Endothelial cell (in vitro differentiated cells): Measurements from ENCODE around the gene MLLT3. TPM values are rescaled to one million over a fixed set of nuclear protein-coding genes. Genes with fewer than 3 reads are reported as not detected.

Experiments used
- DNase-seq: peaks from one replicate; pipeline ENCODE4 v3.0.0; 2021; ENCODE audit warnings: low spot score
- H3K27ac Mint-ChIP-seq: one replicate; pipeline ENCODE4 v1.8.0; 2021; ENCODE audit warnings: mixed read lengths, inconsistent platforms; ENCODE audit not compliant: unreplicated experiment
- H3K27me3 Mint-ChIP-seq: one replicate; pipeline ENCODE4 v1.8.0; 2021; ENCODE audit warnings: mild to moderate bottlenecking, moderate library complexity, mixed read lengths, inconsistent platforms; ENCODE audit not compliant: unreplicated experiment
- H3K36me3 Mint-ChIP-seq: one replicate; pipeline ENCODE4 v1.8.0; 2021; ENCODE audit warnings: mild to moderate bottlenecking, low read depth, mixed read lengths, inconsistent platforms; ENCODE audit not compliant: unreplicated experiment
- H3K4me1 Mint-ChIP-seq: one replicate; pipeline ENCODE4 v1.8.0; 2021; ENCODE audit warnings: mild to moderate bottlenecking, mixed read lengths, inconsistent platforms; ENCODE audit not compliant: unreplicated experiment
- H3K4me3 Mint-ChIP-seq: one replicate; pipeline ENCODE4 v1.8.0; 2021; ENCODE audit warnings: mild to moderate bottlenecking, mixed read lengths, inconsistent platforms; ENCODE audit not compliant: unreplicated experiment
- H3K9me3 Mint-ChIP-seq: one replicate; pipeline ENCODE4 v1.8.0; 2021; ENCODE audit warnings: mixed read lengths, inconsistent platforms; ENCODE audit not compliant: unreplicated experiment
- CTCF ChIP-seq: fragments of 200-600 bp; sonication (generic); IDR thresholded peaks from one replicate; pipeline ENCODE4 v1.5.0; 2021; ENCODE audit warnings: antibody characterized with exemption; ENCODE audit not compliant: unreplicated experiment
- total RNA-seq: library from RNA; stranded (reverse); fragmentation: NEBNext Ultra II Directional; extraction: Animal tissue kit (Norgen Biotek cat#: 25700); gene quantifications from one replicate; pipeline ENCODE4 v1.2.1, GENCODE V29; 2021; ENCODE audit not compliant: unreplicated experiment

Gene MLLT3
- total RNA-seq, 1 donor from 2014 or later, result 25.2 TPM

- no peak for TF ChIP-seq CTCF
- H3K27me3 Mint-ChIP-seq, result no peaks in the 10 kb centered on the region
- H3K9me3 Mint-ChIP-seq, result no peaks in the 10 kb centered on the region
- no peak overlapping the region for H3K4me3 Mint-ChIP-seq
- no peak for DNase-seq
- H3K4me1 Mint-ChIP-seq, result peaks cover 1% of the 10 kb centered on the region
- H3K27ac Mint-ChIP-seq, result no peak overlapping the region
- H3K36me3 Mint-ChIP-seq, result no peaks in the 10 kb centered on the region
These were observed 19.7 kb upstream of the MLLT3 start for GRCh38 chr9:20642045-20642444.

GRCh38 chr9:20640331-20641187 is 18.3 kb upstream of the MLLT3 start:
- H3K4me1 Mint-ChIP-seq, result no peaks in the 10 kb centered on the region
- no peaks in the 10 kb centered on the region for H3K36me3 Mint-ChIP-seq
- no peaks in the 10 kb centered on the region for H3K9me3 Mint-ChIP-seq
- no peak for DNase-seq
- no peak for TF ChIP-seq CTCF
- H3K27ac Mint-ChIP-seq, result no peak overlapping the region
- no peaks in the 10 kb centered on the region for H3K27me3 Mint-ChIP-seq
- H3K4me3 Mint-ChIP-seq, result no peak overlapping the region

- Mint-ChIP-seq H3K9me3 (no peaks in the 10 kb centered on the region), H3K36me3 (no peaks in the 10 kb centered on the region), H3K4me1 (no peaks in the 10 kb centered on the region), H3K27ac (no peak overlapping the region), H3K4me3 (no peak overlapping the region), H3K27me3 (no peaks in the 10 kb centered on the region)
- TF ChIP-seq CTCF, result no peak
- DNase-seq, result no peak
These were observed 14.7 kb upstream of the MLLT3 start for GRCh38 chr9:20636888-20637440.

- Mint-ChIP-seq H3K27ac (no peak overlapping the region), H3K36me3 (no peaks in the 10 kb centered on the region), H3K9me3 (no peaks in the 10 kb centered on the region), H3K27me3 (no peaks in the 10 kb centered on the region), H3K4me1 (no peaks in the 10 kb centered on the region), H3K4me3 (no peak overlapping the region)
- no peak for DNase-seq
- TF ChIP-seq CTCF, result no peak
These were observed 12.6 kb upstream of the MLLT3 start for GRCh38 chr9:20634895-20635294.

GRCh38 chr9:20632705-20633104 is 10.4 kb upstream of the MLLT3 start:
- no peaks in the 10 kb centered on the region for H3K9me3 Mint-ChIP-seq
- no peak for DNase-seq
- H3K36me3 Mint-ChIP-seq, result no peaks in the 10 kb centered on the region
- no peaks in the 10 kb centered on the region for H3K27me3 Mint-ChIP-seq
- TF ChIP-seq CTCF, result no peak
- no peaks in the 10 kb centered on the region for H3K4me1 Mint-ChIP-seq
- no peak overlapping the region for H3K27ac Mint-ChIP-seq
- H3K4me3 Mint-ChIP-seq, result no peak overlapping the region
